K562 (cell line): Measurements from ENCODE around the gene MBOAT7. TPM values are rescaled to one million over a fixed set of nuclear protein-coding genes. Genes with fewer than 3 reads are reported as not detected.

Experiments used
- CHD7 ChIP-seq: fragments of 200-600 bp; sonication (generic); IDR thresholded peaks from one replicate; pipeline ENCODE4 v1.6.1; 2012; ENCODE audit warnings: mild to moderate bottlenecking, low read depth, low read length, inconsistent platforms
- DACH1 ChIP-seq: fragments of 450-650 bp; IDR thresholded peaks from 2 replicates; pipeline ENCODE4 v1.6.1; 2018; ENCODE audit not compliant: partially characterized antibody
- ESRRB ChIP-seq: fragments of 250-450 bp; sonication (Bioruptor Pico); IDR thresholded peaks from 2 replicates; pipeline ENCODE4 v1.5.0; 2020; ENCODE audit warnings: mild to moderate bottlenecking, moderate library complexity, borderline replicate concordance
- ETS2 ChIP-seq: IDR thresholded peaks from 2 replicates; pipeline ENCODE4 v1.6.1; 2016; ENCODE audit warnings: borderline replicate concordance, missing genetic modification characterization, mild to moderate bottlenecking, moderate library complexity, missing compliant biosample characterization; ENCODE audit not compliant: poor library complexity, severe bottlenecking
- NCOA2 ChIP-seq, 2 experiments: fragments of 450-650 bp; IDR thresholded peaks; 2 replicates each; pipeline ENCODE4 v1.6.1; 2018; ENCODE audit warnings: mild to moderate bottlenecking in 2 of 2, moderate library complexity in 1 of 2; ENCODE audit not compliant: partially characterized antibody in 2 of 2
- SMARCC2 ChIP-seq: fragments of 450-650 bp; IDR thresholded peaks from 2 replicates; pipeline ENCODE4 v1.6.1; 2017; ENCODE audit warnings: antibody characterized with exemption, moderate library complexity, mild to moderate bottlenecking, low read depth
- XRCC3 ChIP-seq: fragments of 450-650 bp; IDR thresholded peaks from 2 replicates; pipeline ENCODE4 v1.6.1; 2017; ENCODE audit warnings: mild to moderate bottlenecking, moderate library complexity
- ZBTB34 ChIP-seq: fragments of 250-450 bp; sonication (Bioruptor Pico); IDR thresholded peaks from 2 replicates; pipeline ENCODE4 v1.8.0; 2021; ENCODE audit warnings: mild to moderate bottlenecking, moderate library complexity
- ZNF224 ChIP-seq: sonication (generic); formaldehyde crosslinking; IDR thresholded peaks from 2 replicates; pipeline ENCODE4 v1.8.0; 2022; ENCODE audit warnings: mild to moderate bottlenecking, missing genetic modification reagents
- ZNF668 ChIP-seq: fragments of 250-450 bp; sonication (Bioruptor Pico); IDR thresholded peaks from 2 replicates; pipeline ENCODE4 v1.8.0; 2022; ENCODE audit warnings: mild to moderate bottlenecking, inconsistent platforms
- polyA plus RNA-seq, 8 experiments: library from polyadenylated mRNA; depleted of rRNA in 4 of 8; stranded (reverse) in 5 of 8; unstranded in 3 of 8; fragments of >200 nt; fragmentation: Nextera tagmentation in 2 of 8; fragmentation: Illumina TruSeq in 1 of 8; extraction: Ambion mirVana in 2 of 8; extraction: Trizol in 1 of 8; gene quantifications; 2 replicates each; pipeline versions ENCODE4 v1.2.1 to v1.2.3, GENCODE V29; 2011 to 2014; ENCODE audit warnings: inconsistent platforms in 1 of 8, missing spikeins in 1 of 8
- total RNA-seq, 7 experiments: library from RNA; depleted of rRNA in 6 of 7; stranded (reverse); fragments of >200 nt in 6 of 7; fragmentation: Illumina TruSeq in 2 of 7; extraction: Trizol in 2 of 7; gene quantifications; 2 replicates each; pipeline versions ENCODE4 v1.2.1 to v1.2.3, GENCODE V29; 2011 to 2021; ENCODE audit warnings: low replicate concordance in 1 of 7
- TF ChIP-seq, protein P1 (sequence below): fragments of 200-800 bp; sonication (Bioruptor generic); IDR thresholded peaks from 2 replicates; pipeline ENCODE4 v1.6.1; 2017; ENCODE audit warnings: missing genetic modification characterization, missing compliant biosample characterization

Gene MBOAT7
- total and polyA plus RNA-seq, 9 of the 15 experiments (the other 6 are each of a cell fraction or from before 2014, with no cell fraction given): 1.4 to 153 (median 56.1) TPM

- TF ChIP-seq ZBTB34 (CRISPR knock-in tag): no peak
- TF ChIP-seq ZNF224 (CRISPR knock-in tag): no peak
- no peak for TF ChIP-seq CHD7
- no peak for TF ChIP-seq ESRRB (CRISPR knock-in tag)
- TF ChIP-seq SMARCC2: no peak
- no peak for TF ChIP-seq ETS2 (tag)
- no peak for TF ChIP-seq ZNF668
- TF ChIP-seq DACH1: no peak
- no peak for TF ChIP-seq NCOA2 (IDR thresholded peaks at IDR 0.05; ENCODE audit: partially characterized antibody in 2 of 2)
- TF ChIP-seq, protein P1, sequence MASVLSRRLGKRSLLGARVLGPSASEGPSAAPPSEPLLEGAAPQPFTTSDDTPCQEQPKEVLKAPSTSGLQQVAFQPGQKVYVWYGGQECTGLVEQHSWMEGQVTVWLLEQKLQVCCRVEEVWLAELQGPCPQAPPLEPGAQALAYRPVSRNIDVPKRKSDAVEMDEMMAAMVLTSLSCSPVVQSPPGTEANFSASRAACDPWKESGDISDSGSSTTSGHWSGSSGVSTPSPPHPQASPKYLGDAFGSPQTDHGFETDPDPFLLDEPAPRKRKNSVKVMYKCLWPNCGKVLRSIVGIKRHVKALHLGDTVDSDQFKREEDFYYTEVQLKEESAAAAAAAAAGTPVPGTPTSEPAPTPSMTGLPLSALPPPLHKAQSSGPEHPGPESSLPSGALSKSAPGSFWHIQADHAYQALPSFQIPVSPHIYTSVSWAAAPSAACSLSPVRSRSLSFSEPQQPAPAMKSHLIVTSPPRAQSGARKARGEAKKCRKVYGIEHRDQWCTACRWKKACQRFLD (CRISPR knock-in tag): no peak
- TF ChIP-seq XRCC3: no peak
These were observed 539 bp upstream of the MBOAT7 start (continued) for GRCh38 chr19:54189735-54190502.
